ENCODE measurements around the gene B3GALNT1.

The B3GALNT1 gene

DNA sequence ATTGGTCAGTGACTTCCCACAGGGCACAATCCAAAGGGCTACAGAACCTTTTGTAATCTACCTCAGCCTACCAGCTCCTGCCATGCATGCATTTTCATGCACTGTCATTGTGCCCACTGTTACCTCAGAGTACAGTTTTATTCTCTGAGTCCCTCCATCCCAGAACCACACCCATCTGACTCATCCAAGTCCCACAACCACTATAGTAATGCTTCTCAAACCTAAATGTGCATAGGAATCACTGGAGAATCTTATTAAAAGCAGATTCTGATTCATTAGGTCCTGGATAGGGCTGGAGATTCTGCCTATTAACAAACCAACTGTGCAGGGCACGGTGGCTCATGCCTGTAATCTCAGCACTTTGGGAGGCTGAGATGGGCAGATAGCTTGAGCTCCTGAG lies 3.7 kb upstream of the B3GALNT1 start:
- Histone ChIP-seq H3K4me2 (ENCODE audit: low read length) (no peak overlapping the region), H3K9me3 (replicated peaks; ENCODE audit: low read length) (no peaks in the 10 kb centered on the region), H3K4me3 (ENCODE audit: low read length) (no peak overlapping the region), H3K4me1 (ENCODE audit: control insufficient read depth, insufficient read depth, low read length) (peaks cover 5% of the 10 kb centered on the region), H3K36me3 (ENCODE audit: insufficient read depth, low read length) (no peaks in the 10 kb centered on the region), H3K27me3 (ENCODE audit: control insufficient read depth, insufficient read depth, low read length) (no peaks in the 10 kb centered on the region), H3K9ac (ENCODE audit: low read depth, low read length) (no peak overlapping the region)

DNA sequence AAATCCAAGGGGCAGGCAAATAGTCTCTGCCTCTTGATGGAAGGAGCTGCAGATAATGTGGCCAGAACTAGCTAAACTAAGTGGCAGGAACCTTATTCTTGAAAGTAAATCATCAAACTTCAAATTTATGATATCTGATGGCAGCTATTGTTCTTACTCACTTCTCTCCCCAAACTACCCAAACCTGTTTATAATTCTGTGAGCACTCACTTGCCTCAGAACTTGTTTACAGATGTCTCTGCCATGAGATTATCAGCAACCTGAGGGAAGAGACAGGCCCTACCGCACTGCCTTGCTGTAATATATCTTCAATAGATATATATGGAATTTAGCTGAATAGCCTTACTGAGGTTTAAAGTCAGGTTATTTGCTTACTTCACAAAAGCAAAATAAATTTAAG lies 2.2 kb upstream of the B3GALNT1 start:
- no peaks in the 10 kb centered on the region for H3K36me3 ChIP-seq (ENCODE audit: insufficient read depth, low read length)
- no peaks in the 10 kb centered on the region for H3K9me3 ChIP-seq (replicated peaks; ENCODE audit: low read length)
- H3K27me3 ChIP-seq (ENCODE audit: control insufficient read depth, insufficient read depth, low read length), result no peaks in the 10 kb centered on the region
- H3K9ac ChIP-seq (ENCODE audit: low read depth, low read length), result no peak overlapping the region
- no peak overlapping the region for H3K4me2 ChIP-seq (ENCODE audit: low read length)
- peaks cover 5% of the 10 kb centered on the region for H3K4me1 ChIP-seq (ENCODE audit: control insufficient read depth, insufficient read depth, low read length)
- H3K4me3 ChIP-seq (ENCODE audit: low read length), result no peak overlapping the region

DNA sequence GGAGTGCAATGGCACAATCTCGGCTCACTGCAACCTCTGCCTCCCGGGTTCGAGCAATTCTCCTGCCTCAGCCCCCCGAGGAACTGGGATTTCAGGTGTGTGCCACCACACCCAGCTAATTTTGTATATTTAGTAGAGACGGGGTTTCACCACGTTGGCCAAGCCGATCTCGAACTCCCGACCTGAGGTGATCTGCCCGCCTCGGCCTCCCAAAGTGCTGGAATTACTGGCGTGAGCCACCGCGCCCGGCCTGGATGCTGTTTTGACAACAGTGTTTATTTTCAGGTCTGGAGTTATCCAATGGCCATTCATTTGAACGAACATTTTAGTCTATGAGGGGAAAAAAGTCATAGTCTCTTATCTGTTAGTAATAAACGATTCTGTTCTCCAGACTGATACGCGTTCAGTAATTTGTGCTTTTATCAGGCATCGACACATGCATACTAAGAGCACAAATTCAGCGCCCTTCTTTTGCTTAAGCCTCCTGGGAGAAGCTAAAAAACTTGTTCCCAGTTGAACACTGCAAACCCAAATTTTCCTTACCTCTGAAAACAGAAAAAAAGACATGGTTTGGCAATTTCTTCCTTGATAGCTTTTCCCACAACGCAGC lies 1.3 kb downstream of the B3GALNT1 start:
- no peaks in the 10 kb centered on the region for H3K36me3 ChIP-seq (ENCODE audit: insufficient read depth, low read length)
- peak overlapping the region; percentile 98 for H3K4me2 ChIP-seq (ENCODE audit: low read length)
- no peaks in the 10 kb centered on the region for H3K27me3 ChIP-seq (ENCODE audit: control insufficient read depth, insufficient read depth, low read length)
- H3K4me3 ChIP-seq (ENCODE audit: low read length), result peak overlapping the region; percentile 93
- H3K9ac ChIP-seq (ENCODE audit: low read depth, low read length), result peak overlapping the region; percentile 88
- H3K4me1 ChIP-seq (ENCODE audit: control insufficient read depth, insufficient read depth, low read length), result peaks cover 5% of the 10 kb centered on the region
- H3K9me3 ChIP-seq (replicated peaks; ENCODE audit: low read length), result no peaks in the 10 kb centered on the region

DNA sequence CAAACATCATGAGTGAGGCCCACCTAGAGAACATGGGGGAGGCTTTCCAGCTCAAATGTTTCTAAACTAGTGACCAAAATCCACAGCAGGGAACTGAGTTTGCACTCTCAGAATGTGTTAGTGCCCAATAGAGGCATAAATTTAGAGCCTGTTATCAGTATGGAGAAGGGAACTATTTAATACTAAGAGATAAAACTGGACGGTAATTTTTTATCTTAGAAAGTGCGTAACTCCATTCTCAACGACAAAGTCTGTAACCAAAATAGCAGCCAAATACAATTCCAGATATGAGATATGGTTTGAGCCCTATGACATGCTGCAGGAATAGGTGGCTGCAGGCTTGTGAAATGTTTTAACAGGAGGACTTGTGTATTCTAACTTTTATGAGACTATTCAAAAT lies 3.5 kb downstream of the B3GALNT1 start:
- Histone ChIP-seq H3K4me2 (ENCODE audit: low read length) (no peak overlapping the region), H3K36me3 (ENCODE audit: insufficient read depth, low read length) (no peaks in the 10 kb centered on the region), H3K4me1 (ENCODE audit: control insufficient read depth, insufficient read depth, low read length) (peaks cover 5% of the 10 kb centered on the region), H3K9me3 (replicated peaks; ENCODE audit: low read length) (no peaks in the 10 kb centered on the region), H3K4me3 (ENCODE audit: low read length) (no peak overlapping the region), H3K27me3 (ENCODE audit: control insufficient read depth, insufficient read depth, low read length) (no peaks in the 10 kb centered on the region), H3K9ac (ENCODE audit: low read depth, low read length) (no peak overlapping the region)

DNA sequence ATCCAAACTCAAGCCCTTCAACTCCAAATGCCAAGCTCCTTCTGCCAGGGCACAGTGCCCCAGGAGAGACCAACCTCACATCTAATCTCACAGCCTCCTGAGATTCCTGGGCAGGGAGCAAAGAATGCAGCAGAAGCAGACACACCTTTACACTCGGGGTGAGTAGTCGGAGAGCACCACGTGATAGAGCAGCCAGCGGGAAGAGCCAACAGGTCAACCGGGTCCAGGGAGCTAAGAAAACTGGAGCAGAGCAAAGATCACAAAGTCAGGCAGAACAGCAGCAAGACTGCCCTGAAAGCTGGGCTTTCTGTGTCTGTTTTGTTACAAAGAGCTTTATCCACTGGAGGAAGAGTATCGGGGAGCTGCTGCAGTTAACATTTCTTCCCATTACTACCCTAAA lies 4.2 kb downstream of the B3GALNT1 start:
- Histone ChIP-seq H3K9ac (ENCODE audit: low read depth, low read length) (no peak overlapping the region), H3K4me1 (ENCODE audit: control insufficient read depth, insufficient read depth, low read length) (peaks cover 5% of the 10 kb centered on the region), H3K27me3 (ENCODE audit: control insufficient read depth, insufficient read depth, low read length) (no peaks in the 10 kb centered on the region), H3K4me3 (ENCODE audit: low read length) (no peak overlapping the region), H3K9me3 (replicated peaks; ENCODE audit: low read length) (no peaks in the 10 kb centered on the region), H3K4me2 (ENCODE audit: low read length) (no peak overlapping the region), H3K36me3 (ENCODE audit: insufficient read depth, low read length) (no peaks in the 10 kb centered on the region)

DNA sequence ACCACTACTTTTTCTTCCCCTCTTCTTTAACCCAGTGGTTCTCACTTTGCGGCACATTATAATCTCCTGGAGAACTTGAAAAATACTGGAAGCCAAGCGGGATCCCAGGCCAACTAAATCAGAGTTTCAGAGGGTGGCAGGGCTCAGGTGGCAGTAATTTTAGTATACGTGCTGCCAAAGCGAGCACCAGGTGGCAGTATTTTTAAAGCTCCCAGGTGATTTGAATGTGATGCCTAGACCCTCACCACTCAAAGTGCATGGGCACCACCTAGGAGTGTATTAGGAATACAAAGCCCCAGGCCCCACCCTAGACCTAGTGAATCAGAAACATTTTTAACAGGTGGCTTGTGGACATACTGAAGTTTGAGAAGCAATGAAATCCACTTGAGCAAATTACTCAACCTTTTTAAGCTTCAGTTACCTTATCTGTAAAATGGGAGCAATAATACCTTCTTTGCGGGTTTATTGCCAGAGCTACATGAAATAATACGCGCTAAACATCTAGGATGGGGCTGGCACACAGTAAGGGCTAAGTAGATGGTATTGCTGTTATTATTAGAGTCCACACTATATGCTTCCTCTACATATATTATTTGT lies 8.3 kb downstream of the B3GALNT1 start:
- no peak overlapping the region for H3K9ac ChIP-seq (ENCODE audit: low read depth, low read length)
- no peak overlapping the region for H3K4me2 ChIP-seq (ENCODE audit: low read length)
- H3K4me1 ChIP-seq (ENCODE audit: control insufficient read depth, insufficient read depth, low read length), result no peaks in the 10 kb centered on the region
- no peaks in the 10 kb centered on the region for H3K9me3 ChIP-seq (replicated peaks; ENCODE audit: low read length)
- no peaks in the 10 kb centered on the region for H3K27me3 ChIP-seq (ENCODE audit: control insufficient read depth, insufficient read depth, low read length)
- H3K36me3 ChIP-seq (ENCODE audit: insufficient read depth, low read length), result no peaks in the 10 kb centered on the region
- H3K4me3 ChIP-seq (ENCODE audit: low read length), result no peak overlapping the region

DNA sequence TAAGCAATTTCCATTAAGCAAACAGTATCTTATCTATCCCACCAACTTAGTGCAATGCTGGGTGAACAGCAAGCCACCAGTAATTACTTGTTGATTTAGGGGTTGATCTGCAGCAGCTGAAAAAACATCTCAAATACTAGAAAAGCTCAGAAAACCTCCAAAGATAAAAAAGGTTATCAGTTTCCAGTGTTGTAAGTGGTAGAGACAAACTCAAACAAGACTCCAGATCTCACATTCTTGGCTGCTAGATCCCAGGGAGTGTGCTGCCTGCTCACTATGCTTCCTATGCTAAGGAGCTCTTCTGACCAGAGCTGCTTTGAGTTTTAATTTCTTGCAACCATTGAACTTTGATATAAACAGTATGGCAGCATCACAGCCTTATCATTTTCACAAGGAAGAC lies 11.3 kb downstream of the B3GALNT1 start:
- Histone ChIP-seq H3K9ac (ENCODE audit: low read depth, low read length) (no peak overlapping the region), H3K27me3 (ENCODE audit: control insufficient read depth, insufficient read depth, low read length) (no peaks in the 10 kb centered on the region), H3K9me3 (replicated peaks; ENCODE audit: low read length) (no peaks in the 10 kb centered on the region), H3K4me3 (ENCODE audit: low read length) (no peak overlapping the region), H3K36me3 (ENCODE audit: insufficient read depth, low read length) (no peaks in the 10 kb centered on the region), H3K4me2 (ENCODE audit: low read length) (no peak overlapping the region), H3K4me1 (ENCODE audit: control insufficient read depth, insufficient read depth, low read length) (no peaks in the 10 kb centered on the region)

DNA sequence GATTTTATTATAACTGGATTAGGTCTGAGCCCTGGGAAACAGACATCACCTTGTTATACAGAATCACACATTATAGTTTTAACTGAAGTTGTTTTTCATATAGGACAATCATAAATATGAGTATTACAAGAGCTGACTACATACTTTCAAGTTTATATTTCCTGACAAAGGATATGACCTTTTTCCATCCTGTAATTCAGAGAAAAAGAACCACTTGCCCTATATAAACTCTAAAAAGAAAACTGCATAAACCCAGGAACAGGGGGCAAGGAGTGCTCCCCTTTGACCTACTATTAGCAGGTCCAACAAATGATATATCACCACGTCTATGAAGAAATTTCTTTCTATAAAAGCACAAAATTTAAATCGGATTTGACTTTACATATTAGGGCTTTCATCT lies 20.9 kb downstream of the B3GALNT1 start:
- H3K9me3 ChIP-seq (replicated peaks; ENCODE audit: low read length), result no peaks in the 10 kb centered on the region
- no peak overlapping the region for H3K4me2 ChIP-seq (ENCODE audit: low read length)
- H3K36me3 ChIP-seq (ENCODE audit: insufficient read depth, low read length), result no peaks in the 10 kb centered on the region
- no peak overlapping the region for H3K4me3 ChIP-seq (ENCODE audit: low read length)
- no peaks in the 10 kb centered on the region for H3K27me3 ChIP-seq (ENCODE audit: control insufficient read depth, insufficient read depth, low read length)
- no peaks in the 10 kb centered on the region for H3K4me1 ChIP-seq (ENCODE audit: control insufficient read depth, insufficient read depth, low read length)
- no peak overlapping the region for H3K9ac ChIP-seq (ENCODE audit: low read depth, low read length)

DNA sequence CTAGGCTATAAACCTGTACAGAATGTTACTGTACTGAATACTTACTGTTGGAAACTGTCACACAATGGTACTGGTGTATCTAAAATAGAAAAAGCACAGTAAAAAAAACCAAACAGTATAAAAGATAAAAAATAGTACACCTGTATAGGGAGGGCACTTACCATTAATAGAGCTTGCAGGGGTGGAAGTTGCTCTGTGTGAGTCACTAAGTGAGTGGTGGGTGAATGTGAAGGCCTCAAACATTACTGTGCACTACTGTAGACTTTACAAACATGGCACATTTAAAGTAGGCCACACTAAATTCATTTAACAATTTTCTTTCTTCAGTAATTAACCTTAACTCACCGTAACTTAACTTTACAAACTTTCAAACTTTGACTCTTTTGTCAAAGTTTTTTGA lies 22.0 kb downstream of the B3GALNT1 start:
- Histone ChIP-seq H3K36me3 (ENCODE audit: insufficient read depth, low read length) (no peaks in the 10 kb centered on the region), H3K4me1 (ENCODE audit: control insufficient read depth, insufficient read depth, low read length) (no peaks in the 10 kb centered on the region), H3K4me3 (ENCODE audit: low read length) (no peak overlapping the region), H3K27me3 (ENCODE audit: control insufficient read depth, insufficient read depth, low read length) (no peaks in the 10 kb centered on the region), H3K4me2 (ENCODE audit: low read length) (no peak overlapping the region), H3K9me3 (replicated peaks; ENCODE audit: low read length) (no peaks in the 10 kb centered on the region), H3K9ac (ENCODE audit: low read depth, low read length) (no peak overlapping the region)

DNA sequence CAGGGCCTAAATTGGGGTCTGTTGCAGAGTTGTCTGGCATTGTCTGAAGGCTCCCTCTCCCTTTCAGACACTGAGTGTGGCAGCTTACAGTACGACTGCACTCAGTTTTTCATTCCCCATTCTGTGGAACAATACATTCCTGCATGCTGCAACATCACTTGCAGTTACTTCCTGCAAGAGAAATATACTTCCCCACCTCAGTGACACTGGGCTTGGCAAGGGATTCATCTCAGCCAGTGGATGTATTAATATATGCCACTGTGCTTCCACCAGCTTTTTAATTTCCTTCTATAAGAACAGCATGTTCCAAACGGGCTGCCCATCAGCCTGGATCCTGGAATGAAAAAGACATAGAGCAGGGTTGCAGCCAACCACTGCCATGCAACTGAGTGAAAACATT lies 23.1 kb downstream of the B3GALNT1 start:
- no peak overlapping the region for H3K4me3 ChIP-seq (ENCODE audit: low read length)

DNA sequence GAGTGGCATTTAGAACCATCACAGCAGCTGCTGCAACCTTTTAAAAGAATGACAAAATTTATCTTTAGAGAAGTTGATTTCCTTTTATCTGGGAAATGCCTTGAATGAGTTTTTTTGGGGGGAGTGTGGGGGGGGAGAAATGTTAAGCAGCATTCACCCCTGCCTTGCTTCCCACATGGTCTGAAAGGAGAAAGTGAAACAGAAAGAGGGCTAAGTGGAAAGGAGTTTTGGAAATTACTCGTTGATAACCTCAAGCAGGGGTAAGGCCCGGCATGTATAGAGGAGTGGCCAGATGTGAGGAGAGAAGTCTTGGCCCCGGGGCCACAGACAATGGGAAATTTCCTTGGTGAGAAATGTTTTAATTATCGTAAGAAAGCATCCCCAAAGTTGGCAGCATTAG lies 23.5 kb downstream of the B3GALNT1 start:
- Histone ChIP-seq H3K4me3 (ENCODE audit: low read length) (no peak overlapping the region), H3K4me2 (ENCODE audit: low read length) (no peak overlapping the region), H3K9me3 (replicated peaks; ENCODE audit: low read length) (no peaks in the 10 kb centered on the region), H3K27me3 (ENCODE audit: control insufficient read depth, insufficient read depth, low read length) (no peaks in the 10 kb centered on the region), H3K36me3 (ENCODE audit: insufficient read depth, low read length) (no peaks in the 10 kb centered on the region), H3K9ac (ENCODE audit: low read depth, low read length) (no peak overlapping the region), H3K4me1 (ENCODE audit: control insufficient read depth, insufficient read depth, low read length) (no peaks in the 10 kb centered on the region)

More for the DNA sequence above, 23.1 kb downstream of the B3GALNT1 start:
- no peaks in the 10 kb centered on the region for H3K9me3 ChIP-seq (replicated peaks; ENCODE audit: low read length)
- H3K36me3 ChIP-seq (ENCODE audit: insufficient read depth, low read length), result no peaks in the 10 kb centered on the region
- H3K9ac ChIP-seq (ENCODE audit: low read depth, low read length), result no peak overlapping the region
- H3K4me2 ChIP-seq (ENCODE audit: low read length), result no peak overlapping the region
- H3K27me3 ChIP-seq (ENCODE audit: control insufficient read depth, insufficient read depth, low read length), result no peaks in the 10 kb centered on the region
- H3K4me1 ChIP-seq (ENCODE audit: control insufficient read depth, insufficient read depth, low read length), result no peaks in the 10 kb centered on the region

DNA sequence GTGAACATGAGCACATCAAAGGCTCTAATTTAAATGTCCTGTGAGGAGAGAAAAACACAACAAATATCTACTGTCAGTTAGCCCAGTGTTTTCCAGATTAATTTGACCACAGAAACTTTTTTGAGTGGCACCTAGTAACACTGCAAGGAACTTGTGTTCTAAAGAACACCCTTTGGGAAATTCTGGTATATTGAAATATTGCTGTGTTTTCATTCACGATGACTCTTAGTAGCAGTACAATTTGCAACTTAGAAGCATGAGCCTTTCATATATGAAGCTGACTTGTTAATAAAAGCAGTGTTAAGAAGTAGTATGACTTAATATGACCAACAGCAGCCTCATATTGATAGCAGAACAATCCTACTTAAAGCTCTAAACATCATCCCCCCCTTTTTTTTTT lies 32.0 kb downstream of the B3GALNT1 start:
- peaks cover 22% of the 10 kb centered on the region for H3K4me1 ChIP-seq (ENCODE audit: control insufficient read depth, insufficient read depth, low read length)
- no peak overlapping the region for H3K4me2 ChIP-seq (ENCODE audit: low read length)
- no peaks in the 10 kb centered on the region for H3K36me3 ChIP-seq (ENCODE audit: insufficient read depth, low read length)
- no peaks in the 10 kb centered on the region for H3K9me3 ChIP-seq (replicated peaks; ENCODE audit: low read length)
- no peak overlapping the region for H3K4me3 ChIP-seq (ENCODE audit: low read length)
- H3K27me3 ChIP-seq (ENCODE audit: control insufficient read depth, insufficient read depth, low read length), result no peaks in the 10 kb centered on the region
- no peak overlapping the region for H3K9ac ChIP-seq (ENCODE audit: low read depth, low read length)
